GM19238 (cell line): ENCODE data around the gene C14orf132.

Experiments
- DNase-seq: peaks from one replicate; pipeline ENCODE4 v3.0.0; 2011; ENCODE audit warnings: low spot score; ENCODE audit not compliant: insufficient read length

Gene C14orf132

GRCh38 chr14:96097752-96098151, 58.6 kb downstream of the C14orf132 start:
- no peak for DNase-seq

DNA sequence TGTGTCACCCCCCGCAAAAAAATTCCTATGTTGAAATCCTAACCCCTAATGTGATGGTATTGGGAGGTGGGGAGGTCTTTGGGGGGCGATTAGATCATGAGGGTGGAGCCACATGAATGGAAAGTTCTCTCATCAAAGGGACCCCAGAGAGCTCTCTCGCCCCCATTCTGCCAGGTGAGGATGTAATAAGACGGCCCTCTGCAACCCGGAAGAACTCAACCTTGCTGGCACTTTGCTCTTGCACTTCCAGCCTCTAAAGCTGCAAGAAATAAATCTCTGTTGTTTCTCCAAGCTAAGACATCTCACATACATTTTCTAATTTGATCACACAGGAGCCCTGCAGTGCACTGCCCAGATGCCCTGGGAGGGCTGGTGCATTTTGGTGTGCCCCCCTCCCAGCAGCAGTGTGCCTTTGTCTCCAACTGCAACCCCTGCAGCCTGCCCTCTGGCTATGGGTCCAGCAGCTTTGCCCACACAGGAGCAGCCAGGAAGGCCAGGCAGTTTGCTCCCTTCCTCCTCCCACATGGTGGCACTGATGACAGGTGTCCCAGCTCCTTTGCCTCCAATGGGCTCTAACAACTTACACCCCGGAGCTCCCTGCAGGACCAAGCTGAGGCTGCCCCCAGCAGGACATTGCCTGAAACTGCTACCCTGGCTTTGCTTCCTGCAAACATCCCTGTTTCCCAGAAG, 59.3 kb downstream of the C14orf132 start:
- no peak for DNase-seq

DNA sequence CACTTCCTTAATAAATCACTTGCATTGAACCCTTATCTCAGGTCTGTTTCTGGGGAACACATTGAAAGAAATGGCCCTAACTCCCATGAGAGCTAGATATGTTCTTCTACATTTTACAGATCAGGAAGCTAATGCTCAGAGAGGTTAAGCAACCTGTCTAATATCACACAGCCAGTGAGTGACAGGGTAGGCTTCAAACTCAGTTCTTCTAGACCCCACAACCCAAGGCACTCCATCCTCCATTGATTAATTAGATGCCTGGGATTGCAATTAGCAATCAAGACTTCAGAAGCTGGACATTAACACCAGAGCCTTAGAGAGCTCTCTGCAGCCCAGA, 59.8 kb downstream of the C14orf132 start:
- DNase-seq: no peak

GRCh38 chr14:96100161-96101064, 61.3 kb downstream of the C14orf132 start:
- DNase-seq: peak; percentile 51

DNA sequence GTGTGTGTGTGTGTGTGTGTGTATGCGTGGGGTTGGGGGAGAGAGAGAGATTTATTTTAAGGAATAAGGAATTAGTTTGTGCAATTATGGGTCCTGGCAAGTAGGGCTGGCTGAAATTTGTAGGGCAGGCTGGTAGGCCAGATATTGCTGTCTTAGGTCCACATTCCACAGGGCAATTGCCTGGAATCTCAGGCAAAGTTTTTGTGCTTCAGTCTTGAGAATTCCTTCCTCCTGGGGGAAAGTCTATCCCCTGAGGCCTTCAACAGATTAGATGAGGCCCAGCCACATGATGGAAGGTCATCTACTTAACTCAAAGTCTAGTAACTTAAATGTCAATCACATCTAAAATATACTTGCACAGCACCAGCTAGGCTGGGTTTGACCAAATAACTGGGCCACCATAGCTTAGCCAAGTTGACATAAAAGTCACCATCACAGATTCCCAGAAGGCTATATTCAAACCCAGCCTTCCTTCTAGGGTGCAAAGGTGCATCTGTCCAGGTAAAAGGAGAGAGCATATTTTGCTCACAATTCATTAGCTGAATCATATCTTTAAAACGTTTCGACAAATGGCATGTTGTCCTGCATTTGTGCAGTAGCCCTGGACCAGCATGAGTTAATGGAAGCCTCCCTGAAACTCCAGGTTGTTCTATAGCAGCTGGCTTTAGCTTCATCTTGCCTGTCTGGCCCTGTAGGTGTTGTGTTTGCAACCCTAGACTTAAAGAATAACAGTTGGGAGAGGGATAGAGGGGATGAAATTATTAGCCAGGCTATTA, 63.1 kb downstream of the C14orf132 start:
- DNase-seq: no peak

DNA sequence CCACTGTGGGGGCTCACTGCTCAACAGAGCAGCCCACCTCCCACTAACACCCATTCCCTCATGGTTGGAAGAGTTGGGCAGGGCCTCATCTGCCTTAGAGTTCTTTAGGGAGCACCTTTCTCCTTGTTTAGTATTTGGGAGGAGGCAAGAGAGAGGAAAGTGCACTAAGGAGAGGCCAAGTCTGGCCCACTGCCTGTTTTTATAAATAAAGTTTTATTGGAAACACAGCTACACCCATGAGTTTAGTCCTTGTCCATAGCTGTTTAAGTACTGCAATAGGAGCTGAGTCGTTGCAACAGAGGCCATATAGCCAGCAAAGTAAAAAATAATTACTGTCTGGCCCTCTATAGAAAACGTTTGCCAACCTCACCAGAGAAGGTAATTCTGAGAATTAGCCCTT, 63.9 kb downstream of the C14orf132 start:
- DNase-seq: no peak

GRCh38 chr14:96103560-96104460, 64.6 kb downstream of the C14orf132 start:
- DNase-seq: no peak

DNA sequence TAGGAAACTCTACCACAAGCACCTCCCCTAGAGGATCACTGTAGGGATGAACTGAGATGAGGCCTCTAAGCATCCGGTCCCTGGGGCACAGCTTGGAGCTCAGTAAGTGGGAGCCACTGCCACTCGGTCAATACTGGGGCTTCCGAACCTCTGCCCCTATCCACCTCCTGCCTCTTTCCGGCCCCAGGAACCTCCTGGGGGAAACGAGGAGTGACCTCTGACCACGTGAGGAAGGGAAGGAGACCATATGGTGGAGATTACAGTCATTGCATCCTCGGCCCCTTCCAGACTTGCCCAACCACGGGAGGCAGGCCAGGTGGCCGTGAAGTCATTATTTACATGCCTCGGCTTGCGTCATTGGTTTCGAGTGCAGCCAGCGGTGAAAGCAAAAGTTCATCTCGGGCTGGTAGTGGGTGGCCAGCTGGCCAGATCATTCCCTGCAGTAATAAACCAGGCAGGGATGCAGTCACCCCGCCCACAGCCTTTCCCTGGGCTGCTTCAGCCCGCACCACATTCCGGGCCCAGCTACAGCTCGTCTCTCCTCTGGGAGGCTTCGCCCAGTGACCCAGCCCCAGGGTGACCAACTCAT, 65.4 kb downstream of the C14orf132 start:
- no peak for DNase-seq

DNA sequence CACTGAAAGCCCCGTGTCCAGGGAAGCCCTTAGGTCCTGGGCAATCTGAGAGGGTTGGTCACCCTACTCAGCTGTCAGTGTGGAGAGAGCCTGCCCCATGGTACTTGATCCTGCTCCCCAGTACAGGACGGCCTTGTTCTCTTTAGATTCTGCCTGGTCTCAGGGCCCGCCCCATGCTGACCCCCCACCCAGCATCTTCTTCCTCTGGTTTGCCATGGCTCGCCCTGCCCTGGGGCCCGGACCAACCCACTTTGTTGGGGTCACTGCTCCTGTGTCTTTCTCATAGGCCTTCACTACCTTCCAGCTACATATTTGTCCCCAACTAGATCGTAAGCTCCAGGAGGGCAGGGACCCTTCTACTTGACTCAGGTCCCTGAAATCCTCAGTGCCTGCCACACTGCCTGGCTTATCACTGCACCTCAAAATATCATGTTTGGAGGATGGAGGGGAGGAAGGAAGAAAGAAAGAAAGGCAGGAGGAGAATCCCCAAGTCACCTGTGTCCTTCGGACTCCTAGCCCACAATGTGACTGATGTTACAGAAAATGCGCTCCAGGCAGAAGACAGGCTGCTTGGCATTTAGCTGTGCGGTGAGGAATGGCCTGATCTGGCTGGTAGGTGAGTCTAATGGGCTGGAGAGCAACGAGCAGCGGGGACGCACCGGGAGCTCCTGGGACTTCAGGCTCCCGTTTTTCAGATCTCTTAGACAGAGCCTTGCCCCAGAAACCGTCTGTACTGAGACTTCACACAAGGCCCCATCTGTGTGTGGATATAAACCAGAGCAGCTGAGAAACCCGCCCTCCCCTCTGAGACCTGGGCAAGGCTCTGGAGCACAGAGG, 66.1 kb downstream of the C14orf132 start:
- no peak for DNase-seq

- no peak for DNase-seq
Measured at GRCh38 chr14:96105926-96106441, 66.8 kb downstream of the C14orf132 start.

- no peak for DNase-seq
Measured at GRCh38 chr14:96106891-96107290, 67.7 kb downstream of the C14orf132 start.

DNA sequence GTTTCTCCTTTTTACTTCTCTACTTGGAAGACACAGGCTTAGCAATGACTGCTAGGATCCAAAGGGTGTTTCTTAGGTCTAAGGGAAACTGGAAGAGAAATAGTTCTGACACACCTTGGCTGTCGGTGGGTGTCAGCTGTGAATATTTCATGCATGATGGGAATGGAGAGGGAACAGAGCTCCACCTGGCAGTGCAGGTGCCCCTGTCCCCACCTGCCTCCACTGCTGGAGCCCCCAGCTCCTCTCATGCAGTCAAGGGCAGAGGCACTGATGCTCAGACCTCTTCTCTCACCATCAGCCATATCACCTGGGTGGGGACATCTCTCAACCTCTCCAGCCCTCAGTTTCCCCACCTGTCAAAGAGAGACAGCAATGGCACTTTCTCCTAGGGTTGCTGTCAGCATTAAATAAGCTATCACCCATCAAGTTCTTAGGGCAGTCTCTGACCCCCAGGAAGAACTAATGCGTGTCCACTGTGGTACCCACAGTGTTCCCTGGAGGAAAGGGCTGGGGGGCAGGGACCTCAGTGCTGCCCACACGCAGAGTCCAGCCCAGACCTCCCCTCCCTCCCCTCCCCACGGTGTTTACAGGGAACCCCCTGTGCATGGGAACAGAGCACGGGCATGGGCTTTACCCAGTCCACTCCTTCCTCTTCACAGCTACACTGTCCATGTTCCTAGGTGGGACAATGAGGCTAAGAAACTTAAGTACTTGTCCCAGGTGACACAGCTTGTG, 69.1 kb downstream of the C14orf132 start:
- DNase-seq: no peak

DNA sequence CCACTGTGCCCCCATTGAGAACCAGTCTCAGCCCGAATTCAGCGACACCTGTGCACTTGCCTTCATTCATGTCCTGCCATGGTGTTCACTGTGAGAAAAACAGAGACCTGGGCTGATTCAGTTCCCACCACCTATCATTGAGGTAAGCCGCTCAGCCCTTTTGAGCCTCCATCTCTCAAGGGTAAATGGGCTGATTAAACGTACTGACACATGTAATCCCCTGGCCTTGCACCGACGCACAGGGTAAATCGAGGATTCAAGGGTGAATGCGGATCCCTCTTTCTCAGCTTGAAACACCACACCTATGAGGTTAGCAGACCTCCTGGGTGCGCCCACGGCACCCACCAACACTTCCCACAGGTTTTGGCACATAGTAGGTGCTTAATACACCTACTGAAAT, 69.7 kb downstream of the C14orf132 start:
- no peak for DNase-seq

DNA sequence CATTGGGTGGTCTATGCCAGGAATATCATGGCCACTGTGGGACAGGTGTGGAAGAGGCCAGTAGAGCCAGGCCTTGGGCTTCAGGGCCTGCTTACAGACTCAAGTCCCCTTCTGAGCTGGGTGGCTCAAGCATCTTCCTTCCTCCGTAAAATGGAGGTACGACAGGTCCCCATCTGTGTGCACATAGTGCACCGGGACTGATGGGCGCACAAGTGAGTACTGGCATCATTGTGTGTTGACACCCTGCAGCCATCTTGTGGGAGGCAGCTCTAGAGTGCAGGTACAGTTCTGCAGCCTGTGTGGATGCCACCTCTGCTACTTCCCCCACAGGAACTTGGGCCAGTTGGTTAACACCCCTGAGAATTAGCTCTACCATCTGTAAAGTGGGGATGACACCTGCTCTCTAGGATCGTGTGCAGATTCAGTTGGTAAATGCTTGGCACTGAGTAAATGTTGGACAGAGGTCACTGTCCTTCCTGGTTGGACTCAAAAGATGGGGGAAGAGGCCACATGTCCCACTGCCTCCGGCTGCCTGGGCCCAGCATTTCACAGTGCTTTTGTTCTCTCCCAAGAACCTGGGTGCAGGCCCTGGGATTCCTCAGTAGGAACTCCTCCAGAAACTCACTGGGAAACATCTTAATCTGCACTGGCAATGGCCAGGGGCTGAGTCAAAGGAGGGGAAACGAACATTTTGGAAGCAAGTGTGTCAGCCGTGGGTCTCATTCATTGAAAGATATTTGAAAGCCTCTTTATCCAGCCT, 70.6 kb downstream of the C14orf132 start:
- no peak for DNase-seq

DNA sequence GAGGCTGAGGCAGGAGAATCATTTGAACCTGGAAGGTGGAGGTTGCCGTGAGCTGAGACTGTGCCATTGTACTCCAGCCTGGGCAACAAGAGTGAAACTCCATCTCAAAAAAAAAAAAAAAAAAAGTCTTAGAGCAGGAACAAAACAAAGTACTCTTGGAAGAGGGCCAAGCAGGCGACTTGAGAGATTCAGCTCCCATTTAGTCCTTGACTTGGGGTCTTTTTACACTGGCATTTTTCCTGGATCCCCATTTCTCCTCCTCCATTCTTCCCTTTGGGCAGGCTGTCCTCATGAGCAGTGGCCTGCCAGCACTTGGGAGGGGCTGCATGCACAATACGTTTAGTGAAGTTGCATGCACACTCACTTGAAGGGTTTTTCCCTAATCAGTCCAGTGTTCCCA, 72.9 kb downstream of the C14orf132 start:
- DNase-seq: no peak

DNA sequence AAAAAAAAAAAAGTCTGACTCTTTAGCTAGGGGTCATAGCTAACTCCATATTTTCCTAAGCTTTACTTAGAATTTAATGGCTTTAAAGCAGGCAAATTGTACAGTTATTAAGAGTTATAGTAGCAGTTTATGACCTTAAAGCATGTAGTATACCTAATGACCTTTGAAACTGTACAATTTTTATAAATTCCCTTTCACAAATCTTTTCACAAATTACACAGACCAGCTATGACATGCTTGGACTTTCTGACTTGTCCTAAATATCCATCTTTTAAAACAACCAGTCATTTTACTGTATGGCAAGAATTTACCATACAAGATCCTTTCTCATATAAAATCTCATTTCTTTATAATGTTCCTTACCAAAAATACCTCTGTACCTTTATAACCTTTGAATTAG, 74.8 kb downstream of the C14orf132 start:
- no peak for DNase-seq

DNA sequence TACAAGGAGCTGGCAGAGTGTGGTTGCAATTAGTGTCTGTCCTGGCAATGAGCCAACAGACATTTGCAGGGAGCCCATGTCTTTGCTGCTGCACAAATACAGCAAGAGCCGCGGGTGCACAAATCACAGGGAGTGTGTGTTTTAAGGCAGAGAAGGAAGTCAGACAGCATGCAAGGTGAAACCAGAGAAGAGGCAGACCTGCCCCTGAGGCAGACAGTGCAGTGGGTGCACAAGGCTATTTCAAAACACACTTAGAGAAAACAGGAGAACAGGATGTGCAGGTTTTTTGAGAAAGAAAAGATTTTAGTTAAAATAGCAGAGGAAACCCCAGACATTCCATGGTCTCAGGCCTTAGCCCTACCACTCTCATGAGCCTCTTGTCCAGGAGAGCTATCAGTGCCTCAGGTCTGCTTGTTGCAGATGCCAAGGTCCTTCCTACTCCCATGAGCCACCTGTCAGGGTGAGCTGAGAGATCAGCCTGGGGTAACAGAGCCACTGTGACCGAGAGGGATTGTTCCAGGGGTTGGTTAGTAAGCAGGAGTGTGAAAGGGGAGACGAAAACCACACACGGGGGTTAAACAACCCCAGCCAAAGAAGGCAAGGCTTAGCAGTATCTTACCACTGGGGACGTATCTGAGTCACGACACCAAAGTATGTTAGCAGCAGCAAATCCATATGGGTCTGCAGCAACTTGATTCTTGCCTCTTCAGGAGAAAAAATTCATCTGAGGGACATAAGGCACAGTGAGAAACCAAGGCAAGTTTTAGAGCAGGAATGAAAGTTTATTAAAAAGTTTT, 78.1 kb downstream of the C14orf132 start:
- no peak for DNase-seq
